ENCODE data around the gene MDFIC.

Gene MDFIC

DNA sequence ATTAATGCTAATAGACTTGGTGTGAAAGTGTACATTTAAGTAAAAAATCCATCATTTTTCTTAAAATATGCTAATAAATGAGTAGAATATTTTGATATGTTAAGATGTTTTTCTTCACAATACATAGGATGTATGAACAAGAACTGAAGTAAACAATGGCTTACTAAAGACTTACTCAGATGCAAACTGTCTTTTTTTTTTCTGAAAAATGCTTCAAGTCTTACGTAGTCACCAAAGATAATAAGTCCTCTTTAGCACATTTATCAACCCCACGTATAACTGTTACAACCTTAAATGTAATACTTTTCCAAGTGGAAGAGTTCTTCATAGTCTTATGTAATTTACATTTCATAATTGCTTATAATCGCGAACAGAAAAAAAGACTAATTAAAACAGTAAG, 54.8 kb downstream of the MDFIC start:
- in situ Hi-C loops (cut with MboI; ENCODE audit: low sequenced_read_pairs) = no loop called here
- no peaks in the 10 kb centered on the region for H3K36me3 ChIP-seq (replicated peaks)
- no peak overlapping the region for H3K4me3 ChIP-seq
- H3K4me1 ChIP-seq = no peaks in the 10 kb centered on the region
- no peak for DNase-seq (ENCODE audit: low spot score in 2 of 2)
- no peaks in the 10 kb centered on the region for H3K9me3 ChIP-seq
- H3K27me3 ChIP-seq (ENCODE audit: low read depth) = no peaks in the 10 kb centered on the region

DNA sequence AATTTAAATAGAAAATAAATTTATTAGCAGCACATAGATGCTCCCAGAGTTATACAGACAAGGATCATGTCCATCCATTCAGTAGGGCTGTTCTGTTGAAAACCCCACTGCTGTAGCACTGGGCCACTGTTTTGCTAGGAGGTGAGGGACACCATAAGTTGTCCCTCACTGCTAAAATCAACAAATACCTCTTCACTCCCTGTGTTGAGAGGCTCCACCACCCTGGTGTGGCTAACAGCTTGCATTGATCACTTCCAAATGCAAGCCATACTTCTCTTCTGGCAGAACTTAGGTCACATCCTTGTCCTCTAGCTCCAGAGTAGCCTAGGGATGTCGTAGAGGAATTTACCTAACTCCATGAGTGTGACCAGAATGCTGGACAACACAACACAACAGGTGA, 55.4 kb downstream of the MDFIC start:
- in situ Hi-C loops (cut with MboI; ENCODE audit: low sequenced_read_pairs) = no loop called here
- H3K4me1 ChIP-seq = no peaks in the 10 kb centered on the region
- no peaks in the 10 kb centered on the region for H3K27me3 ChIP-seq (ENCODE audit: low read depth)
- no peak for DNase-seq (ENCODE audit: low spot score in 2 of 2)
- no peak overlapping the region for H3K4me3 ChIP-seq
- H3K36me3 ChIP-seq (replicated peaks) = no peaks in the 10 kb centered on the region
- no peaks in the 10 kb centered on the region for H3K9me3 ChIP-seq

DNA sequence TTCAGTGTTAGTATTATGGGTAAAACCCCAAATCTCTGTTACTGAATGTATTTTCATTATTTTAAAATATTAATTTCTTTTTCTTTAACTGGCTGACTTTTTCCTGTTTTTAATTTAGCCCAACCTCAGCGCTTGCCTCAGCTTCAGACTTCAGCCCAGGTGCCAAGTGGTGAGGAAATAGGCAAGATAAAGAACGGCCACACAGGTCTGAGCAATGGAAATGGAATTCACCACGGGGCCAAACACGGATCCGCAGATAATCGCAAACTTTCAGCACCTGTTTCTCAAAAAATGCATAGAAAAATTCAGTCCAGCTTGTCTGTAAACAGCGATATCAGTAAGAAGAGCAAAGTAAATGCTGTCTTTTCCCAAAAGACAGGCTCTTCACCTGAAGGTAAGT, 57.5 kb downstream of the MDFIC start:
- no peak for DNase-seq (ENCODE audit: low spot score in 2 of 2)
- in situ Hi-C loops (cut with MboI; ENCODE audit: low sequenced_read_pairs) = no loop called here
- H3K9me3 ChIP-seq = no peaks in the 10 kb centered on the region
- no peaks in the 10 kb centered on the region for H3K27me3 ChIP-seq (ENCODE audit: low read depth)
- no peaks in the 10 kb centered on the region for H3K4me1 ChIP-seq
- H3K36me3 ChIP-seq (replicated peaks) = no peaks in the 10 kb centered on the region
- H3K4me3 ChIP-seq = no peak overlapping the region

DNA sequence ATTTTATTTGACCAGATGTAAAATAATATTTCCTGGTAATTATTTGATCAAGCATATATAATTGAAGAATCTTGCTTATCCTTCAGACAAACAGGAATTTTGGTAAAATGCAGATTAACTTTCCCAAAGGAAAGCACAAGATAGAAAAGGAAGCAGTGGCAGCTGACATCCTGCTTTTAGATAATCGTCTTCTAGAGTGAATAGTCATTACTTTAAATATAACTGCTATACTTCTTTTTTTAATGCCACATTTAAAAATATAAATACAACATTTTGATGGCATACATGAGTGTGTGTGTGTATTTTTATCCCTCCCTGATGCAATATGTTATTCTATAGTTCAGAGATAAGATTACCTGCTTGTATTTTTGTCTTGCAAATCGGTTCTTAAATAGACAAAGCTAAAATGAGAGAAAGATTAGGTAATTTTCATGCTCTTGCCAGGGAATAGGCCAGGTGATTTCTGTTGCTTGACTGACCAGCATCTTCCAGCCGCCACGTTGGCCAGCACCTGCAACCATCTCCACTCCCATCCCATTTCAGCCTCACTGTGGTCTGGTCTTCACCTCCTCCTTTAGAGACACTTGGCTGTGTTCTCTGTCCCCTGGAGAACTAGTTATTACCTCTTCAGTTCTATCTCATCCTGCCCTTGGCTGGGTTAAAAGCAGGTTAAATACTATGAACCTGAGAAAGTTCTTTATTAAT, 58.1 kb downstream of the MDFIC start:
- in situ Hi-C loops (cut with MboI; ENCODE audit: low sequenced_read_pairs) = no loop called here
- no peaks in the 10 kb centered on the region for H3K27me3 ChIP-seq (ENCODE audit: low read depth)
- H3K4me3 ChIP-seq = no peak overlapping the region

DNA sequence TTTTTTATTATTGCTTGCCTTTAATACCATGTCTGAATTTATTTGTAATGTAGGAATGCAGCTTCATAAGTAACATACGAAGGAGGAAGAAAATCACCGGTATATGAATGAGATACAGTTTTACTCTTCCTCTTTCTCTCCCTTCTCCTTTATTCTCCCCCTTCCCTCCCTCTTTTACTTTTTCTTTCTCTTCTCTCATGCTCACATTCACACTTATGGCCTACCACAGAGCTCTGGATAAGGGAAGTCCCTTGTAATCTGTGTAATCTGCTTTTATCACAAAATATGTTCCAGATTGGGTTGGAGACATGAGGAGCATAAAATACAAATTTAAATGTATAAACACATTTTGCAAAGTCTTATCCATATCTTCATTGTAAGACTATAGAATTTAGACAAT, 59.4 kb downstream of the MDFIC start:
- H3K36me3 ChIP-seq (replicated peaks) = no peaks in the 10 kb centered on the region
- H3K4me1 ChIP-seq = no peaks in the 10 kb centered on the region
- H3K27me3 ChIP-seq (ENCODE audit: low read depth) = no peaks in the 10 kb centered on the region
- no peak overlapping the region for H3K4me3 ChIP-seq
- in situ Hi-C loops (cut with MboI; ENCODE audit: low sequenced_read_pairs) = no loop called here
- DNase-seq (ENCODE audit: low spot score in 2 of 2) = no peak
- H3K9me3 ChIP-seq = no peaks in the 10 kb centered on the region

More for the DNA sequence above, 58.1 kb downstream of the MDFIC start:
- Histone ChIP-seq H3K9me3 (no peaks in the 10 kb centered on the region), H3K4me1 (no peaks in the 10 kb centered on the region), H3K36me3 (replicated peaks) (no peaks in the 10 kb centered on the region)
- no peak for DNase-seq (ENCODE audit: low spot score in 2 of 2)

DNA sequence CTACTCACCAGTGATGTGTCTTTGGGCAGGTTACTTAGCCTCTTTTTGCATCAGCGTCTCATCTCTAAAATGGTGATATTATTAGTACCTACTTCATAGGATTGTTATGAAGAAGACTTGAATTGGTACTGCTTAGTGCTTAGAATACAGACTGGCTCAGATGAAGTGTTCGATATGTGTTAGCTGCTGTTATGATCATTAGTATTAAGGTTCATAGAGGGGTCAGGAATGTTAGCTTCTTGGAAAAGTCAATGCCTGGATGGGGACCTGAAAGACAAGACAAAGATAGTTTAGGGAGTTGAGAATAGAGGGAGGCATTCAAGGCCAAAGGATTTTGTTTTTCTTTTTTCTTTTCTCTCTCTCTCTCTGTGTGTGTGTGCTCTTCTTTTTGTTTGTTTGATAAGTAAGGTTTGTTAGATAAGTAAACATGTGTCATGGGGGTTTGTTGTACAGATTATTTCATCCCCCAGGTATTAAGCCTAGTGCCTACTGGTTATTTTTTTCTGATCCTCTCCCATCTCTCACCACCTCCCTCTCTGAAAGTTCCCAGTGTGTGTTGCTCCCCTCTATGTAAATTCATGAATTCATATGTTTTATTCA, 63.3 kb downstream of the MDFIC start:
- Histone ChIP-seq H3K4me1 (no peaks in the 10 kb centered on the region), H3K27me3 (ENCODE audit: low read depth) (no peaks in the 10 kb centered on the region), H3K9me3 (no peaks in the 10 kb centered on the region), H3K36me3 (replicated peaks) (no peaks in the 10 kb centered on the region), H3K4me3 (no peak overlapping the region)
- in situ Hi-C loops (cut with MboI; ENCODE audit: low sequenced_read_pairs) = no loop called here
- DNase-seq (ENCODE audit: low spot score in 2 of 2) = no peak

DNA sequence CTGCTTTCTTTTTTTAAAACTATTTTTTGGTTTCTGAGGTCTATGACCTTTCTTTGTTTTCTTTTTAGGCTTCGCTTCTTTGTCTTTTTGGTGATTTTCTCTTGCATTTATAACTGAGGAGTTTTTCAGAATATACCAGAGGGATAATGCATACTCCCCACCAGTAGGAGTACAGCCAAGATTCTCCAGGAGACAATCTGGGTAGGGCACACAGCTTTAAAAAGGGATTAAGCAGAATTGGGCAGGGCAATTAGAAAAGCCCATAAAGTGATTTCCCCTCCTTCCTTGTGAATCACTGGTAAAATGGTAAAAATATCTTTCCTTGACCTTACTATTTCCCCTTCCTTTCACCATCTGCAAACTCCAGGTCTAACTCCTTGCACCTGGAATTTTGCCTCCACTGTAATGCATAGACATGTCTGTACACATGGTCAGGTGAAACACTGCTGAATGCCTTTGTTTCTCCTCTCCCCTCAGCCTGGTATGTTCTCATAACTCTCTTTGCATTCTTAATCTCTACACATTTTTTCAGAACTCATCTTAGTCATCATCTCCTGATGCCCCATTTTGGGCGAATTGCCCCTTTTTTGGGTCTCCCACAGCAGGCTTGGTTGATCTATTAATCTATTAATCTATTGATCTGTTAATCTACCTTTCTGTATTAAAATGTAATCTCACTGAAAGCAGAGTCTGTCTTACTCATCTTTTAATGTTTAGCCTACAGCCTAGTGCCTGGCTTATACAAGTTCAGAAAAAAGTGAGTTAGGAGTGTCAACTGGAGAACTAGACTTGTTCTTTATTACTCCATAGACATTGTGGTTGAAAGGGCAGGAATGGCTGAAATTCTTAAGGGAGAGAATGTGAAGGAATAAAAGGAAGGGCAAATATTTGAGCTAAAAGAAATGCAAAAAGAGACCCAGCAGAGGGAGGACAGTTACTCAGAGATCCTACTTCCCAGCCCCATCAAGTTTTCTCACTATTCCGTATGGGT, 64.6 kb downstream of the MDFIC start:
- no peak overlapping the region for H3K4me3 ChIP-seq
- H3K9me3 ChIP-seq = no peaks in the 10 kb centered on the region
- no peak for DNase-seq (ENCODE audit: low spot score in 2 of 2)
- in situ Hi-C loops (cut with MboI; ENCODE audit: low sequenced_read_pairs) = no loop called here
- H3K4me1 ChIP-seq = no peaks in the 10 kb centered on the region
- no peaks in the 10 kb centered on the region for H3K27me3 ChIP-seq (ENCODE audit: low read depth)
- H3K36me3 ChIP-seq (replicated peaks) = no peaks in the 10 kb centered on the region

DNA sequence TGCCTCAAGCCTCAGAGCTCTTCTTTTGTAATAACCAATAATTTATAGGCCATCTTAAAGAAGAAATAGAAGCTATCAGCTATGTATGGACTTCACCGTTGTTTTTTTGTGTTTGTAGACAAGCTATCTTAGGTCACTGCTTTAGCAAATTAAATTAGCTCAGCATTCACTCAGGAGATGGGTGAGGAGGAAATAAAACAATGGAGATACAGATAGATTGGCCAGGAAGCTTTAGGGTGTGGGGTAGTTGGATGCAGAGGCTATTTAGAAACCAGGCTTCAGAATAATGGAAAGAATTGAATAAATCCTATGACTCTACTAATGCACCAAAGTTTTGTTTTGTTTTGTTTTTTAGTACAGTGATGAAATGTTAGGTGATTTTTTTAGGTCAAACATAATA, 66.1 kb downstream of the MDFIC start:
- no peaks in the 10 kb centered on the region for H3K9me3 ChIP-seq
- in situ Hi-C loops (cut with MboI; ENCODE audit: low sequenced_read_pairs) = no loop called here
- H3K4me3 ChIP-seq = no peak overlapping the region
- H3K27me3 ChIP-seq (ENCODE audit: low read depth) = no peaks in the 10 kb centered on the region
- no peaks in the 10 kb centered on the region for H3K36me3 ChIP-seq (replicated peaks)
- no peaks in the 10 kb centered on the region for H3K4me1 ChIP-seq
- no peak for DNase-seq (ENCODE audit: low spot score in 2 of 2)

DNA sequence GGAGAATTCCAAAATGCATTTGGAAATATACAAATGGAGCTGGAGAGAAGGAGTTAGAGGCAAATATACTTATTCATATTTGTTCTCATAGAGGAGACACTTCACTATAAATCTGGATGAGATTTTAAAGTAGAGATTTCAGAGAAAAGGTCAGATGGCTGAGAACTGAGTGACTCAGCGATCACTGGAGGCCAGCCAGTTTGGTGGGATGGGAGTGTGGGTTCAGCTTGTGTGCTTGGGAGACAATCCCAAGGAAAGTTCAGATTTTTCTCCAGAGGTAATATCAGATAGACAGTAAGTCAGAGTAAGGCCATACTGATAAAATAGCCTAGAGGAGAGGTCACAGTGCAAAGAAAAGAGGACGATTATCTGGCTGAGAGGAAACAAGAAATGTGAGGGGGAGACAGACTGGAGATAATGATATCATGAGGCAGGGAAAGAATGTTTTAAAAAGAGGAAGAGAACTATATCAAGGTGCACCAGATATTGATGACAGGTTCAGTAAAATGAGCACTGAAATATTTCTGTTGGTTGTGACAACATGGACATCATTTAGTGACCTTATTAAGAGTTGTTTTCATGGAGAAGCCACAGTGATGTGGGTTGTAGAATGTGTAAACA, 67.0 kb downstream of the MDFIC start:
- Histone ChIP-seq H3K4me3 (no peak overlapping the region), H3K27me3 (ENCODE audit: low read depth) (no peaks in the 10 kb centered on the region), H3K36me3 (replicated peaks) (no peaks in the 10 kb centered on the region), H3K4me1 (no peaks in the 10 kb centered on the region), H3K9me3 (no peaks in the 10 kb centered on the region)
- in situ Hi-C loops (cut with MboI; ENCODE audit: low sequenced_read_pairs) = no loop called here
- DNase-seq (ENCODE audit: low spot score in 2 of 2) = no peak

DNA sequence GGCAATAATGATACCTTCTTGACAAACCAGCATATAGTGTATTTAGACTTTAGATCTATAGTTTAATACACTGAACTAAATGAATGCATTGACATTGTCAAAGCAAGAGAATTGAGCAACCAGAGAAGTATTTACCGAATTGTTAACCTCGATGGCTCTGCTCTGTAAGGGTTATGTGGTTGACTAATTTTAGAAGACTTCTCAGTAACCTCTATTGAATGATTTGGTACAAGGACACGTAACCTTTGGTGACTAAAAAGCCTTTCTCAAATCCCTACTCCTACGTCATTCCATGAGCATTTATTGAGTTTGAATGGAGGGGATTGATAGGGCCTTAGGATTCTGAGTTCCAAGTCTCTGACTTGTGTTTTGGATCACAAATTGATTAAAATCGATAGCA, 67.6 kb downstream of the MDFIC start:
- no peak for DNase-seq (ENCODE audit: low spot score in 2 of 2)
- Histone ChIP-seq H3K4me1 (no peaks in the 10 kb centered on the region), H3K4me3 (no peak overlapping the region), H3K9me3 (no peaks in the 10 kb centered on the region), H3K27me3 (ENCODE audit: low read depth) (no peaks in the 10 kb centered on the region), H3K36me3 (replicated peaks) (no peaks in the 10 kb centered on the region)
- in situ Hi-C loops (cut with MboI; ENCODE audit: low sequenced_read_pairs) = no loop called here

DNA sequence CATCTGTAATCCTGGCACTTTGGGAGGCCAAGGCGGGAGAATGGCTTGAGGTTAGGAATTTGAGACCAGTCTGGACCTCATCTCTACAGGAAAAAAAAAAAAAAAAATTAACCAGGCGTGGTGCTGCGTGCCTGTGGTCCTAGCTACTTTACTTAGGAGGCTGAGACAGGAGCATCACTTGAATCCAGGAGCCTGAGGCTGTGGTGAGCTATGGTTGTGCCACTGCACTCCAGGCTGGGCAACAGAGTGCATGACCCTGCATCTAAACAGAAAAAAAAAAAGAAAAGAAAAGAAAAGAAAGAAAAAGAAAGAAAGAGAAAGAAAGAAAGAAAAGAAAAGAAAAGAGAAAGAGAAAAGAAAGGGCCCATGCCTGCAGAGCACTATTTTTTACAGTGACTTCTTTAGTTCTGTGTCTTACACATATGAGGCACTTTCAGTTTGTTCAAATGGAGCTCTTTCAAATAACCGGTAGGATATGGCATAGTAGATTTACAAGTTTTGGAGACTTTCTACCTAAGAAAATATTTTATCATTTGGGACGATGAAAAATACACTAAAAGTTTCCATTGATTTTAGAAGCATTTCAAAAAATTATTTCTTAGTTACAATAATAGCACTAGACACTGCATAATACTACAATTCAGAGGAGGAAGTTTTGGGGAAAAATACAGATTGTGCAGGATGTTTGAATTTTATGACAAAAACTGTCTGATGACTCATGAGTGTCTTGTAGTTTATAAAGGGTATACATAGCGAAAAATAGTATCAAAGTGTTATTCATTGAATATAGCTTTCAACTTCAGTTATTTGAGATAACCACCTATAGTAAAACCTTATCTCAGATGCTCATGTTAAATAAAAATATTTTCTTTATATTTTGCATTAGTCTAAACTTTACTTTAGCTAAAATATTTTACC, 75.9 kb downstream of the MDFIC start:
- H3K9me3 ChIP-seq = no peaks in the 10 kb centered on the region
- DNase-seq (ENCODE audit: low spot score in 2 of 2) = no peak
- no peaks in the 10 kb centered on the region for H3K36me3 ChIP-seq (replicated peaks)
- H3K4me1 ChIP-seq = no peaks in the 10 kb centered on the region
- in situ Hi-C loops (cut with MboI; ENCODE audit: low sequenced_read_pairs) = no loop called here
- H3K27me3 ChIP-seq (ENCODE audit: low read depth) = no peaks in the 10 kb centered on the region
- no peak overlapping the region for H3K4me3 ChIP-seq

DNA sequence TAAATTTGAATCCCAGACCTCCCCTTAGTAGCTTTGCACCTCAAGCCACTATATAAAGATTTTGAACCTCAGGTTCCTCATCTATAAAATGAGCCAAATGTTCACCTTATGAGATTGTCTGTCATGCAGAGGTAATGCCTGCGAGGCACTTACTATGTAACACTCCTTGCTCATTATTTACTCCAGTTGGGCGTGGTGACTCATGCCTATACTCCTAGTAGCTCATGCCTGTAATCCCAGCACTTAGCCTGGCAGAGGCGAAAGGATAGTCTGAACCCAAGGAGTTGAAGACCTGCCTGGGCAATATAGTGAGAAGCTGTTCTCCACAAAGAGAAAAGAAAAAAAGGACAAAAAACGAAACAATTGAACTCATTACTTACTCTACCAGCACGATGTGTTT, 82.2 kb downstream of the MDFIC start:
- Histone ChIP-seq H3K27me3 (ENCODE audit: low read depth) (no peaks in the 10 kb centered on the region), H3K4me1 (no peaks in the 10 kb centered on the region), H3K4me3 (no peak overlapping the region), H3K9me3 (no peaks in the 10 kb centered on the region), H3K36me3 (replicated peaks) (no peaks in the 10 kb centered on the region)
- in situ Hi-C loops (cut with MboI; ENCODE audit: low sequenced_read_pairs) = no loop called here
- DNase-seq (ENCODE audit: low spot score in 2 of 2) = no peak

DNA sequence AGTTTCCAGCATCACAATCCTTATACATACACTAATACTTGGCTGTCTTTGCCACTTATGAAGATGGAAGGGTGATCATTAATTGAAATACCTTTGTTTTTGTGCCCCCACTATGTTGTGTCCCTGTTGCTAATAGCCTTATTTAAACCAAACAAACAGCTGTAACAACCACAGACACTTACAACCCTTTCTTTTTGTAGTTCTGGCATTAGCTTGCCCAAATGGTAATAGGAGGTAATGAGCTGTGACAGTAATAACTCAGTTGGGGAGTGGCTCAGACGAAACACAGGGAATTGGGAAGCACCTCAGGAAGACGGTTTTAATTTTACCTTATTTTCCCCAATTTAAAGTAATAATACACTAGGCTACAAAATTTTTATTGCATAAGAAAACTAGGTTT, 83.4 kb downstream of the MDFIC start:
- in situ Hi-C loops (cut with MboI; ENCODE audit: low sequenced_read_pairs) = no loop called here
- Histone ChIP-seq H3K9me3 (no peaks in the 10 kb centered on the region), H3K4me3 (no peak overlapping the region), H3K4me1 (no peaks in the 10 kb centered on the region), H3K27me3 (ENCODE audit: low read depth) (no peaks in the 10 kb centered on the region), H3K36me3 (replicated peaks) (no peaks in the 10 kb centered on the region)
- DNase-seq (ENCODE audit: low spot score in 2 of 2) = no peak

All from HAP-1 (cell line).